NCI-H1930 (cell line): Measurements from ENCODE around the gene KCNC4.

ENCODE experiments used
- DNase-seq, 2 experiments: peaks; one replicate each; lab custom pipeline; 2025; lab: John Stamatoyannopoulos, UW

KCNC4 gene

GRCh38 chr1:110209715-110210603, at the start of gene KCNC4:
Gene KCNC4, plus strand, starts transcription at chr1:110210314. Its CDS starts 1,186 bp downstream, at chr1:110211500.
- peak; percentile 70 to 71 for DNase-seq

GRCh38 chr1:110160538-110161100, 49.5 kb upstream of the KCNC4 start:
- no peak for DNase-seq

GRCh38 chr1:110161165-110161564, 48.9 kb upstream of the KCNC4 start:
- no peak for DNase-seq

GRCh38 chr1:110161849-110162248, 48.3 kb upstream of the KCNC4 start:
- DNase-seq = no peak

GRCh38 chr1:110163591-110163990, 46.5 kb upstream of the KCNC4 start:
- no peak for DNase-seq

- no peak for DNase-seq
Observed at GRCh38 chr1:110164725-110165350, 45.3 kb upstream of the KCNC4 start.

GRCh38 chr1:110165761-110166231, 44.3 kb upstream of the KCNC4 start:
- no peak for DNase-seq

- DNase-seq = no peak
Observed at GRCh38 chr1:110166861-110167260, 43.3 kb upstream of the KCNC4 start.

- DNase-seq = no peak
Observed at GRCh38 chr1:110170766-110171733, 39.1 kb upstream of the KCNC4 start.

GRCh38 chr1:110172001-110172400, 38.1 kb upstream of the KCNC4 start:
- DNase-seq = no peak

- DNase-seq = no peak
Observed at GRCh38 chr1:110173466-110174105, 36.5 kb upstream of the KCNC4 start.

GRCh38 chr1:110174961-110175360, 35.2 kb upstream of the KCNC4 start:
- no peak for DNase-seq

- DNase-seq = no peak
Observed at GRCh38 chr1:110176299-110176956, 33.7 kb upstream of the KCNC4 start.

GRCh38 chr1:110177775-110178174, 32.3 kb upstream of the KCNC4 start:
- no peak for DNase-seq

- no peak for DNase-seq
Observed at GRCh38 chr1:110183642-110184167, 26.4 kb upstream of the KCNC4 start.

GRCh38 chr1:110184446-110184845, 25.7 kb upstream of the KCNC4 start:
- DNase-seq = no peak

- no peak for DNase-seq
Observed at GRCh38 chr1:110185181-110185580, 24.9 kb upstream of the KCNC4 start.

- DNase-seq = no peak
Observed at GRCh38 chr1:110186558-110186957, 23.6 kb upstream of the KCNC4 start.

- no peak for DNase-seq
Observed at GRCh38 chr1:110187139-110187890, 22.8 kb upstream of the KCNC4 start.
